SK-N-SH (cell line): ENCODE measurements around the gene HERC3.

ENCODE experiments used
- EP300 ChIP-seq, 2 experiments: IDR thresholded peaks; 2 replicates each; pipeline versions ENCODE4 v1.4.0 to v1.6.1; 2012; ENCODE audit warnings: borderline replicate concordance in 1 of 2, low read depth in 1 of 2, low read length in 1 of 2
- TEAD4 ChIP-seq: IDR thresholded peaks from 2 replicates; pipeline ENCODE4 v1.4.0; 2012; ENCODE audit warnings: mild to moderate bottlenecking, borderline replicate concordance; ENCODE audit not compliant: insufficient read depth
- YY1 ChIP-seq: IDR thresholded peaks from 2 replicates; pipeline ENCODE4 v1.4.0; 2012; ENCODE audit warnings: low read depth, mild to moderate bottlenecking
- TF ChIP-seq, protein P1 (sequence below): fragments of 200-600 bp; sonication (generic); IDR thresholded peaks from 2 replicates; pipeline ENCODE4 v1.6.1; 2017; ENCODE audit warnings: antibody characterized with exemption, mild to moderate bottlenecking, moderate library complexity
- TF ChIP-seq, protein P2 (sequence below): IDR thresholded peaks from 2 replicates; pipeline ENCODE4 v1.4.0; 2012; ENCODE audit warnings: low read depth
- TF ChIP-seq, protein P3 (sequence below): IDR thresholded peaks from 2 replicates; pipeline ENCODE4 v1.6.1; 2012; ENCODE audit warnings: mild to moderate bottlenecking, low read depth, low read length, moderate library complexity

DNA sequence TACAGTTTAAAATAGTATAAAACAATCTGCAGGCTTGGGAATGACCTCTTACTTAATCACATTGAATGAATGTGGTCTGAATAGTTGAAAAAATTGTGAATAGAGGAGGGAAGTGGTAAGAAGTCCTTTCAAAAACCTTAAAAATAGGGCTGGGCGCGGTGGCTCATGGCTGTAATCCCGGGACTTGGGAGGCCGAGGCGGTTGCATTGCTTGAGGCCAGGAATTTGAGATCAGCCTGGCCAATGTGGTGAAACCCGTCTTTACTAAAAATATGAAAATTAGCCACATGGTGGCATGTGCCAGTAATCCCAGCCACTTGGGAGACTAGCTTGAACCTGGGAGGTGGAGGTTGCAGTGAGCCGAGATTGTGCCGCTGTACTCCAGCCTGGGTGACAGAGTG, 36.5 kb downstream of the HERC3 start:
- TF ChIP-seq, protein P1, sequence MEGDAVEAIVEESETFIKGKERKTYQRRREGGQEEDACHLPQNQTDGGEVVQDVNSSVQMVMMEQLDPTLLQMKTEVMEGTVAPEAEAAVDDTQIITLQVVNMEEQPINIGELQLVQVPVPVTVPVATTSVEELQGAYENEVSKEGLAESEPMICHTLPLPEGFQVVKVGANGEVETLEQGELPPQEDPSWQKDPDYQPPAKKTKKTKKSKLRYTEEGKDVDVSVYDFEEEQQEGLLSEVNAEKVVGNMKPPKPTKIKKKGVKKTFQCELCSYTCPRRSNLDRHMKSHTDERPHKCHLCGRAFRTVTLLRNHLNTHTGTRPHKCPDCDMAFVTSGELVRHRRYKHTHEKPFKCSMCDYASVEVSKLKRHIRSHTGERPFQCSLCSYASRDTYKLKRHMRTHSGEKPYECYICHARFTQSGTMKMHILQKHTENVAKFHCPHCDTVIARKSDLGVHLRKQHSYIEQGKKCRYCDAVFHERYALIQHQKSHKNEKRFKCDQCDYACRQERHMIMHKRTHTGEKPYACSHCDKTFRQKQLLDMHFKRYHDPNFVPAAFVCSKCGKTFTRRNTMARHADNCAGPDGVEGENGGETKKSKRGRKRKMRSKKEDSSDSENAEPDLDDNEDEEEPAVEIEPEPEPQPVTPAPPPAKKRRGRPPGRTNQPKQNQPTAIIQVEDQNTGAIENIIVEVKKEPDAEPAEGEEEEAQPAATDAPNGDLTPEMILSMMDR: no peak
- TF ChIP-seq EP300 (IDR thresholded peaks at IDR 0.05; ENCODE audit: borderline replicate concordance in 1 of 2, low read depth in 1 of 2, low read length in 1 of 2): no peak
- TF ChIP-seq YY1: no peak
- TF ChIP-seq, protein P2, sequence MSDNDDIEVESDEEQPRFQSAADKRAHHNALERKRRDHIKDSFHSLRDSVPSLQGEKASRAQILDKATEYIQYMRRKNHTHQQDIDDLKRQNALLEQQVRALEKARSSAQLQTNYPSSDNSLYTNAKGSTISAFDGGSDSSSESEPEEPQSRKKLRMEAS: no peak
- TF ChIP-seq, protein P3, sequence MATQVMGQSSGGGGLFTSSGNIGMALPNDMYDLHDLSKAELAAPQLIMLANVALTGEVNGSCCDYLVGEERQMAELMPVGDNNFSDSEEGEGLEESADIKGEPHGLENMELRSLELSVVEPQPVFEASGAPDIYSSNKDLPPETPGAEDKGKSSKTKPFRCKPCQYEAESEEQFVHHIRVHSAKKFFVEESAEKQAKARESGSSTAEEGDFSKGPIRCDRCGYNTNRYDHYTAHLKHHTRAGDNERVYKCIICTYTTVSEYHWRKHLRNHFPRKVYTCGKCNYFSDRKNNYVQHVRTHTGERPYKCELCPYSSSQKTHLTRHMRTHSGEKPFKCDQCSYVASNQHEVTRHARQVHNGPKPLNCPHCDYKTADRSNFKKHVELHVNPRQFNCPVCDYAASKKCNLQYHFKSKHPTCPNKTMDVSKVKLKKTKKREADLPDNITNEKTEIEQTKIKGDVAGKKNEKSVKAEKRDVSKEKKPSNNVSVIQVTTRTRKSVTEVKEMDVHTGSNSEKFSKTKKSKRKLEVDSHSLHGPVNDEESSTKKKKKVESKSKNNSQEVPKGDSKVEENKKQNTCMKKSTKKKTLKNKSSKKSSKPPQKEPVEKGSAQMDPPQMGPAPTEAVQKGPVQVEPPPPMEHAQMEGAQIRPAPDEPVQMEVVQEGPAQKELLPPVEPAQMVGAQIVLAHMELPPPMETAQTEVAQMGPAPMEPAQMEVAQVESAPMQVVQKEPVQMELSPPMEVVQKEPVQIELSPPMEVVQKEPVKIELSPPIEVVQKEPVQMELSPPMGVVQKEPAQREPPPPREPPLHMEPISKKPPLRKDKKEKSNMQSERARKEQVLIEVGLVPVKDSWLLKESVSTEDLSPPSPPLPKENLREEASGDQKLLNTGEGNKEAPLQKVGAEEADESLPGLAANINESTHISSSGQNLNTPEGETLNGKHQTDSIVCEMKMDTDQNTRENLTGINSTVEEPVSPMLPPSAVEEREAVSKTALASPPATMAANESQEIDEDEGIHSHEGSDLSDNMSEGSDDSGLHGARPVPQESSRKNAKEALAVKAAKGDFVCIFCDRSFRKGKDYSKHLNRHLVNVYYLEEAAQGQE: no peak
- TF ChIP-seq TEAD4: no peak
